SKM-1 treated with dmso at 0.1 percent for 144 hours (cell line): ENCODE data around the gene ATP8B4.
"Not testable (repeated sequence)": the region's sequence is repeated elsewhere in the genome, so short reads cannot be mapped to it uniquely, and the experiment has no call there.

Source experiments
- DNase-seq: peaks from one replicate; lab custom pipeline; 2025; ENCODE audit not compliant: unreplicated experiment; lab: John Stamatoyannopoulos, UW

Gene ATP8B4

GRCh38 chr15:50119063-50120040 is at the start of gene ATP8B4:
Gene ATP8B4, minus strand, starts transcription at chr15:50119233. Its CDS starts 12,267 bp downstream, at chr15:50106966.
- peak; percentile 57 for DNase-seq

- DNase-seq = no peak
Observed at GRCh38 chr15:50168379-50168778, 49.3 kb upstream of the ATP8B4 start.

- no peak for DNase-seq
Observed at GRCh38 chr15:50167110-50167509, 48.1 kb upstream of the ATP8B4 start.

GRCh38 chr15:50166216-50166615 is 47.2 kb upstream of the ATP8B4 start:
- no peak for DNase-seq

GRCh38 chr15:50164458-50164857 is 45.4 kb upstream of the ATP8B4 start:
- DNase-seq = no peak

GRCh38 chr15:50163719-50164410 is 44.8 kb upstream of the ATP8B4 start:
- DNase-seq = peak; percentile 60

GRCh38 chr15:50162969-50163718 is 44.1 kb upstream of the ATP8B4 start:
- DNase-seq = no peak

- DNase-seq = not testable (repeated sequence)
Observed at GRCh38 chr15:50158236-50158635, 39.2 kb upstream of the ATP8B4 start.

- no peak for DNase-seq
Observed at GRCh38 chr15:50151476-50151875, 32.4 kb upstream of the ATP8B4 start.

GRCh38 chr15:50150851-50151250 is 31.8 kb upstream of the ATP8B4 start:
- DNase-seq = no peak

- no peak for DNase-seq
Observed at GRCh38 chr15:50150349-50150748, 31.3 kb upstream of the ATP8B4 start.

GRCh38 chr15:50149090-50149489 is 30.1 kb upstream of the ATP8B4 start:
- no peak for DNase-seq

GRCh38 chr15:50148362-50148963 is 29.4 kb upstream of the ATP8B4 start:
- DNase-seq = no peak

- DNase-seq = no peak
Observed at GRCh38 chr15:50146632-50147031, 27.6 kb upstream of the ATP8B4 start.

- DNase-seq = peak; percentile 61
Observed at GRCh38 chr15:50145451-50145872, 26.4 kb upstream of the ATP8B4 start.

- no peak for DNase-seq
Observed at GRCh38 chr15:50144341-50145120, 25.5 kb upstream of the ATP8B4 start.

GRCh38 chr15:50143255-50143860 is 24.3 kb upstream of the ATP8B4 start:
- DNase-seq = no peak

GRCh38 chr15:50141856-50142255 is 22.8 kb upstream of the ATP8B4 start:
- no peak for DNase-seq

- DNase-seq = no peak
Observed at GRCh38 chr15:50140983-50141382, 21.9 kb upstream of the ATP8B4 start.

GRCh38 chr15:50140098-50140497 is 21.1 kb upstream of the ATP8B4 start:
- no peak for DNase-seq
